ENCODE data around the gene DPF1.
A peak's percentile ranks its signal among the peaks of the same experiment; 100 is the strongest.

The DPF1 gene

GRCh38 chr19:38180071-38180470 lies 44.0 kb downstream of the DPF1 start:
- no peak for TF ChIP-seq CTCF (IDR thresholded peaks at IDR 0.05; ENCODE audit: low read depth, low read length)
- H3K9me3 ChIP-seq (ENCODE audit: severe bottlenecking), result peaks cover 6% of the 10 kb centered on the region
- DNase-seq, result no peak
- H3K27ac ChIP-seq, result no peak overlapping the region
- no peaks in the 10 kb centered on the region for H3K27me3 ChIP-seq (ENCODE audit: insufficient read depth, low read depth, severe bottlenecking)
- H3K4me3 ChIP-seq (ENCODE audit: low read depth, low read length), result no peak overlapping the region
- peaks cover 8% of the 10 kb centered on the region for H3K36me3 ChIP-seq

DNA sequence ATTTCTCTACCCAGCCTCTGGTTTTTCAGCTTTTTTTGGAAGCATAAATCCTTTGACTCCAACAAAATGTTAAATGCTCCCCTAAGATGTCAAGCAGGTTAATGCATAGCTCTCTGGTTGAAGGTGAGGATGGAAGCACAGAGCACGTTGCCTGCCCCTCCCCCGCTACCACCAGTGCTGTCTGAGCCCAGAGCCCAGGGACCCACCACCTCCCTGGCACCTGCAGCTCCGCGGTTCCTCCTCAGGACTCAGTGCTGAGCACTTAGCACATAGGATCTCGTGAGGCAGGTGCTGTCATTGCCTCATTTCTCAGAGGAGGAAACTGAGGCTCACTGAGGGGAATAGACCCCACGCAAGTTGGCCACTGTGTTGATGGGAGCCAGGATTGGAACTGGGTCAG lies 48.6 kb downstream of the DPF1 start:
- TF ChIP-seq CTCF (IDR thresholded peaks at IDR 0.05; ENCODE audit: low read depth, low read length), result no peak
- Histone ChIP-seq H3K27ac (peak overlapping the region; percentile 31), H3K27me3 (ENCODE audit: insufficient read depth, low read depth, severe bottlenecking) (no peaks in the 10 kb centered on the region), H3K36me3 (peaks cover 3% of the 10 kb centered on the region; the same call in 1 of the 2 replicates), H3K4me3 (ENCODE audit: low read depth, low read length) (no peak overlapping the region), H3K9me3 (ENCODE audit: severe bottlenecking) (peaks cover 6% of the 10 kb centered on the region)
- no peak for DNase-seq

DNA sequence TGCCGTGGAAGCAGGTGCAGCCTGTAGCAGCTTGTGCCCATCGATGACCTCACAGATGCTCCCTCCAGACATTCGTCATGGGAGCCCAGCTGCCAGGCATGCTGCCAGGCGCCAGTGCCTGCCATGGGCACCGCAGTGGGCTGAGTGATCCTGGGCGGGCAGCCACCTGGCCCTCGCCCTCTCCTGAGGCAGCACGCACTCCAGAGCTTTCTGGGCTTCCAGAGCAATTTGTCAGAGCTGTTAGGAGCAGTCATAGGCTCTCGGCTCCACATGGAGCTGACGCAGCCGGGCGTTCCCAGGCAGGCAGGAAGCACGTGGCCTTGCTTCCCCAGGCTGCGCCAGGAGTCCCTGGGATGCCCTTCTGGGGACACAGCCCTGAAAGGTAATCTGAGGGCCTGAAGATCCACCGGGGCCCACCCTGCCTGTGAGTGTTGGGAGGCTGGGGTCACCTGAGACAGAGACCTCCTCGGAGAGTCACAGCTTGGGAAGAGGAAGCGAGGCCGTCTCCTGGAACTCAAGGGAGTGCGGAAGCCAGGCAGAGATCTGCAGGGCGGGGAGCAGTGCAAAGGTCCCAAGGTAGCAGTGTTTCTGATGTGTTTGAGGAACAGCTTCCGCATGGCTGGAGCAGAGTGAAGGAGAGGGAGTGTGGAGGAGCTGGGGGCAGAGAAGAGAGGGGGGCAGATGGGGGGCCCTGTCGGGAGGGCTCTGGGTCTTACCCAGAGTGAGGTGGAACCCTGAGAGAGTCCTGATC lies 50.6 kb downstream of the DPF1 start:
- Histone ChIP-seq H3K27ac (no peak overlapping the region), H3K9me3 (ENCODE audit: severe bottlenecking) (no peaks in the 10 kb centered on the region), H3K36me3 (peaks cover 7% of the 10 kb centered on the region), H3K4me3 (ENCODE audit: low read depth, low read length) (no peak overlapping the region), H3K27me3 (ENCODE audit: insufficient read depth, low read depth, severe bottlenecking) (no peaks in the 10 kb centered on the region)
- TF ChIP-seq CTCF (IDR thresholded peaks at IDR 0.05; ENCODE audit: low read depth, low read length), result no peak
- no peak for DNase-seq

DNA sequence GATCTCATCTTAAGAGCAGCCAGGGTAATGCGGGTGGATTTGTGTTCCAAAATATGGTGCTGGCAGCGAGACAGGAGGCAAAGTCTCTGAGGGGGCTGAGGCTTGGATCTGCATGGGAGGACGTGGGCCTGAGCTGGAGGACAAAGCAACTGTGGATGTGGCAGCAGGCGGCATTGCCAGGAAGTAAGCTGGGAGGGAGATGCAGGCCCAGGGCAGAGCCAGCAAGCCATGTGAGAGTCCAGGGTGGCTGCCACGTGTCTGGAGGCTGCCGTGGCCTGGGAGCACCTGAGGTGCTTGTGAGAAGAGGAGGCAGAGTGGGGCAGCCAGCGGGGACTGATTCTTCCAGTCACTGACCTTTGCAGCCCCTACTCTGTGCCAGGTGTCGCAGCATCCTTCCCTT lies 52.0 kb downstream of the DPF1 start:
- no peak for TF ChIP-seq CTCF (IDR thresholded peaks at IDR 0.05; ENCODE audit: low read depth, low read length)
- Histone ChIP-seq H3K9me3 (ENCODE audit: severe bottlenecking) (no peaks in the 10 kb centered on the region), H3K27me3 (ENCODE audit: insufficient read depth, low read depth, severe bottlenecking) (no peaks in the 10 kb centered on the region), H3K36me3 (peaks cover 15% of the 10 kb centered on the region), H3K27ac (no peak overlapping the region), H3K4me3 (ENCODE audit: low read depth, low read length) (no peak overlapping the region)
- DNase-seq, result no peak

GRCh38 chr19:38170334-38170733 lies 53.7 kb downstream of the DPF1 start:
- no peak for TF ChIP-seq CTCF (IDR thresholded peaks at IDR 0.05; ENCODE audit: low read depth, low read length)
- no peaks in the 10 kb centered on the region for H3K9me3 ChIP-seq (ENCODE audit: severe bottlenecking)
- no peak for DNase-seq
- no peak overlapping the region for H3K4me3 ChIP-seq (ENCODE audit: low read depth, low read length)
- H3K27ac ChIP-seq, result no peak overlapping the region
- H3K27me3 ChIP-seq (ENCODE audit: insufficient read depth, low read depth, severe bottlenecking), result no peaks in the 10 kb centered on the region
- H3K36me3 ChIP-seq, result peaks cover 15% of the 10 kb centered on the region

DNA sequence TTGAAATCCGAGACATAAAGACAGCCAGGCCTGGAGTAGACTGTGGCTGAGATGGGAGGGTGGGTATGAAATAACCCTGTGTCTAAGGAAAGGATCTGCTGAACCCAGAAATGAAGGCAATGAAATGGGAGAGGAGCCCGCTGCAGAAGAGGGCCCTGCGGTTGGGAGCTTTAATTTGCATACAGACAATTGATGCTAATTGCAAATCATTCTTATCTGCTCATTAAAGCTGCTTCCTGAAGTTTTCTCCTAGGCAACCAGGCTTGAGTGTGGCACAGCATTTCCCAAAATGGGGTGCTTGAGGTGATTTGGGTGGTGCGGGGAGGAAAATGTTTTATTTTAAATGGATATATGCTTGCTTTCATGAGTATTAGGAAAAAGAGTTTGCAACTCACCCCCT lies 55.4 kb downstream of the DPF1 start:
- Histone ChIP-seq H3K9me3 (ENCODE audit: severe bottlenecking) (no peaks in the 10 kb centered on the region), H3K4me3 (ENCODE audit: low read depth, low read length) (no peak overlapping the region), H3K36me3 (peaks cover 29% of the 10 kb centered on the region), H3K27me3 (ENCODE audit: insufficient read depth, low read depth, severe bottlenecking) (no peaks in the 10 kb centered on the region), H3K27ac (no peak overlapping the region)
- no peak for TF ChIP-seq CTCF (IDR thresholded peaks at IDR 0.05; ENCODE audit: low read depth, low read length)
- no peak for DNase-seq

Data from WERI-Rb-1 (cell line).